ENCODE results near the gene PINLYP. TPM values are rescaled to one million over a fixed set of nuclear protein-coding genes. Genes with fewer than 3 reads are reported as not detected.

PINLYP gene
- total and polyA plus RNA-seq, 2 of the 13 experiments (the other 11 are each of a cell fraction or from before 2014, with no cell fraction given) = 0.21 to 0.24 TPM

- no peak for TF ChIP-seq TEAD3 (CRISPR knock-in tag; optimal IDR thresholded peaks at IDR 0.05; ENCODE audit: borderline replicate concordance)
Observed at GRCh38 chr19:43569657-43570056, 5.9 kb upstream of the PINLYP start (continued).

- no TSS peak for BruUV-seq (replicated peaks)
- H3K4me2 ChIP-seq (ENCODE audit: low read depth, low read length) = no peak overlapping the region
- CTCF ChIA-PET (ENCODE audit: low intra/inter-chr PET ratio, low total read pairs) = no interaction called here
- H3K4me1 ChIP-seq (ENCODE audit: insufficient read depth, low read length) = peaks cover 11% of the 10 kb centered on the region; the same call in 1 of the 2 replicates
- no peak overlapping the region for H3K27ac ChIP-seq (ENCODE audit: extremely low read length, insufficient read depth, low read length)
- H2AFZ ChIP-seq (ENCODE audit: low read length) = no peak overlapping the region
- in situ Hi-C loops (cut with HindIII; ENCODE audit: extremely low pct_ligation_motif_present, low pct_unique_long_range_greater_than_20kb) (no loop called here), intact Hi-C loops (cut with micrococcal nuclease; ENCODE audit: unreplicated experiment) (no loop called here)
- ATAC-seq (no peak), FAIRE-seq (no peak), DNase-seq (ENCODE audit: low spot score) (no peak)
- WGBS (ENCODE audit: low lambda C conversion rate) = 92% methylated on average over 5 of the region's 5 CpGs
- H3K4me3 ChIP-seq (replicated peaks in 1 of 3; ENCODE audit: insufficient read depth in 1 of 3, low read depth in 2 of 3, low read length in 3 of 3) = no peak overlapping the region
- no peaks in the 10 kb centered on the region for H3K9me3 ChIP-seq (ENCODE audit: low read length)
- no peaks in the 10 kb centered on the region; a peak in 1 of 5 replicates for H3K27me3 ChIP-seq (ENCODE audit: control insufficient read depth in 1 of 2, insufficient read depth in 2 of 2, low read length in 2 of 2)
- H3K9ac ChIP-seq (ENCODE audit: insufficient read depth, low read depth, low read length) = no peak overlapping the region
- peaks cover 8% of the 10 kb centered on the region for H3K79me2 ChIP-seq (ENCODE audit: insufficient read depth, low read length)
- TF ChIP-seq ZHX2 (IDR thresholded peaks at IDR 0.05; ENCODE audit: low read depth) = no peak
- TF ChIP-seq ZHX2 (CRISPR knock-in tag; IDR thresholded peaks at IDR 0.05; ENCODE audit: borderline replicate concordance) = no peak
- peak; percentile 20; the same call in 1 of the 2 replicates for TF ChIP-seq ZNF770 (CRISPR knock-in tag; IDR thresholded peaks at IDR 0.05)
- TF ChIP-seq ZNF121 (CRISPR knock-in tag; IDR thresholded peaks at IDR 0.05) = peak; percentile 70; the same call in 1 of the 2 replicates
- no peak for TF ChIP-seq ZNF703 (CRISPR knock-in tag; IDR thresholded peaks at IDR 0.05; ENCODE audit: borderline replicate concordance)
- no peak for TF ChIP-seq NAIF1 (CRISPR knock-in tag; IDR thresholded peaks at IDR 0.05; ENCODE audit: borderline replicate concordance)
- TF ChIP-seq DMTF1 (CRISPR knock-in tag; IDR thresholded peaks at IDR 0.05) = no peak
- POLR2A ChIA-PET = no interaction called here
- no peaks in the 10 kb centered on the region for H4K20me1 ChIP-seq (ENCODE audit: insufficient read depth, low read length)
- peaks cover 0 to 1% of the 10 kb centered on the region in 2 experiments; a peak in 2 of 5 replicates for H3K36me3 ChIP-seq (replicated peaks in 1 of 2; ENCODE audit: control insufficient read depth in 1 of 2, insufficient read depth in 2 of 2, low read length in 2 of 2)
Observed at GRCh38 chr19:43570174-43570791, 5.3 kb upstream of the PINLYP start.

Data from HepG2 (cell line).